Peyer's patch (tissue), 4 donors: ENCODE data around the gene RPS2. TPM values are rescaled to one million over a fixed set of nuclear protein-coding genes. Genes with fewer than 3 reads are reported as not detected.
"Not testable (repeated sequence)": the region's sequence is repeated elsewhere in the genome, so short reads cannot be mapped to it uniquely, and the experiment has no call there.

Source experiments
- DNase-seq, 3 donors: peaks; one replicate each; pipeline ENCODE4 v3.0.0-alpha.2; 2017 to 2019
- H3K27ac ChIP-seq, 4 donors: fragments of 200-600 bp; sonication (generic); one replicate each; pipeline ENCODE4 v1.5.1; 2016 to 2019
- H3K27me3 ChIP-seq, 2 donors: fragments of 200-600 bp; sonication (generic); one replicate each; pipeline ENCODE4 v1.5.1; 2019
- H3K36me3 ChIP-seq, 3 donors: fragments of 200-600 bp; sonication (generic); one replicate each; pipeline ENCODE4 v1.5.1; 2016 to 2019
- H3K4me1 ChIP-seq, 4 donors: fragments of 200-600 bp; sonication (generic); one replicate each; pipeline ENCODE4 v1.5.1; 2016 to 2019
- H3K4me3 ChIP-seq, 4 donors: fragments of 200-600 bp; sonication (generic); 1 replicate in 3 of 4; 2 replicates in 1 of 4; pipeline ENCODE4 v1.5.1; 2016 to 2019; ENCODE audit warnings: mild to moderate bottlenecking in 1 of 4
- H3K9me3 ChIP-seq, 4 donors: fragments of 200-600 bp; sonication (generic); one replicate each; pipeline ENCODE4 v1.5.1; 2016 to 2019; ENCODE audit warnings: mild to moderate bottlenecking in 1 of 4
- CTCF ChIP-seq, 6 experiments: fragments of 450-650 bp in 4 of 6; fragments of 200-600 bp in 2 of 6; sonication (generic) in 1 of 6; IDR thresholded peaks; one replicate each; pipeline ENCODE4 v1.5.1; 2017 to 2019; ENCODE audit warnings: antibody characterized with exemption in 6 of 6, mild to moderate bottlenecking in 3 of 6, moderate library complexity in 1 of 6
- POLR2A ChIP-seq, 2 donors: fragments of 450-650 bp; IDR thresholded peaks; one replicate each; pipeline ENCODE4 v1.5.1; 2017; ENCODE audit warnings: antibody characterized with exemption in 2 of 2, mild to moderate bottlenecking in 2 of 2, moderate library complexity in 2 of 2
- total RNA-seq, 4 donors: library from RNA; depleted of rRNA; stranded (reverse); fragments of >200 nt; gene quantifications; one replicate each; pipeline ENCODE4 v1.1.0, GENCODE V29; 2016

Gene RPS2
- total RNA-seq, 4 donors from 2014 or later, result 736 to 1,881 (median 1,543) TPM

- DNase-seq, result no peak
- Histone ChIP-seq H3K4me3 (peak overlapping the region; percentile 79 to 86 (median 80)), H3K27ac (peak overlapping the region in 3 of 4 donors; percentile 20 to 89 (median 84))
Measured at GRCh38 chr16:1958715-1959268, 5.8 kb downstream of the RPS2 start.

DNA sequence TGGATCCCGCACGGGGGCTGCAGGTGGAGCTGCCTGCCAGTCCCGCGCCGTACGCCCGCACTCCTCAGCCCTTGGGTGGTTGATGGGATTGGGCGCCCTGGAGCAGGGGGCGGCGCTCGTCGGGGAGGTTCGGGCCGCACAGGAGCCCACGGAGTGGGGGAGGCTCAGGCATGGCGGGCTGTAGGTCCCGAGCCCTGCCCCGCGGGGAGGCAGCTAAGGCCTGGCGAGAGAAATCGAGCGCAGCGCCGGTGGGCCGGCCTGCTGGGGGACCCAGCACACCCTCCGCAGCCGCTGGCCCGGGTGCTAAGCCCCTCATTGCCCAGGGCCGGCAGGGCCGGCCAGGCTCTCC is 6.5 kb downstream of the RPS2 start:
- DNase-seq, H3K9me3 ChIP-seq, H3K27ac ChIP-seq, H3K27me3 ChIP-seq, H3K4me3 ChIP-seq: not testable (repeated sequence)
- peaks cover 0 to 24% (median 0%) of the 10 kb centered on the region in 3 donors for H3K36me3 ChIP-seq
- H3K4me1 ChIP-seq, result peaks cover 0 to 27% (median 18%) of the 10 kb centered on the region in 4 donors

More at GRCh38 chr16:1958715-1959268, 5.8 kb downstream of the RPS2 start:
- no peak for TF ChIP-seq POLR2A (IDR thresholded peaks at IDR 0.05)
- no peak for TF ChIP-seq CTCF (IDR thresholded peaks at IDR 0.05)
- no peaks in the 10 kb centered on the region for H3K9me3 ChIP-seq
- no peaks in the 10 kb centered on the region for H3K27me3 ChIP-seq
- peaks cover 0 to 27% (median 19%) of the 10 kb centered on the region in 4 donors for H3K4me1 ChIP-seq
- peaks cover 0 to 25% (median 0%) of the 10 kb centered on the region in 3 donors for H3K36me3 ChIP-seq

DNA sequence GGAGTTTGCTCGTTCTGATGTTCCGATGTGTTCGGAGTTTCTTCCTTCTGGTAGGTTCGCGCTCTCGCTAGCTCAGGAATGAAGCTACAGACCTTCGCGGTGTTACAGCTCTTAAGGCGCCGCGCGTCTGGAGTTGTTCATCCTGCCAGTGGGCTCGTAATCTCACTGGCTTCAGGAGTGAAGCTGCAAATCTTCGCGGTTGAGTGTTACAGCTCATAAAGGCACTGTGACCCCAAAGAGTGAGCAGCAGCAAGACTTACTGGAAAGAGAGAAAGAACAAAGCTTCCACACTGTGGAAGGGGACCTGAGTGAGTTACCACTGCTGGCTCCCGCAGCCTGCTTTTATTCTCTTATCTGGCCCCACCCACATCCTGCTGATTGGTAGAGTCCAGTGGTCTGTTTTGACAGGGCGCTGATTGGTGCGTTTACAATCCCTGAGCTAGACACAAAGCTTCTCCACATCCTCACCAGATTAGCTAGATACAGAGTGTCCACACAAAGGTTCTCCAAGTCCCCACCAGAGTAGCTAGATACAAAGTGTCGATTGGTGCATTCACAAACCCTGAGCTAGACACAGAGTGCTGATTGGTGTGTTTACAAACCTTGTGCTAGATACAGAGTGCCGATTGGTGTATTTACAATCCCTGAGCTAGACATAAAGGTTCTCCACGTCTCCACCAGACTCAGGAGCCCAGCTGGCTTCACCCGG is 7.0 kb downstream of the RPS2 start:
- H3K27ac ChIP-seq, H3K9me3 ChIP-seq, H3K27me3 ChIP-seq, DNase-seq, H3K4me3 ChIP-seq: not testable (repeated sequence)
- H3K4me1 ChIP-seq, result peaks cover 0 to 22% (median 16%) of the 10 kb centered on the region in 4 donors
- H3K36me3 ChIP-seq, result peaks cover 0 to 19% (median 0%) of the 10 kb centered on the region in 3 donors

DNA sequence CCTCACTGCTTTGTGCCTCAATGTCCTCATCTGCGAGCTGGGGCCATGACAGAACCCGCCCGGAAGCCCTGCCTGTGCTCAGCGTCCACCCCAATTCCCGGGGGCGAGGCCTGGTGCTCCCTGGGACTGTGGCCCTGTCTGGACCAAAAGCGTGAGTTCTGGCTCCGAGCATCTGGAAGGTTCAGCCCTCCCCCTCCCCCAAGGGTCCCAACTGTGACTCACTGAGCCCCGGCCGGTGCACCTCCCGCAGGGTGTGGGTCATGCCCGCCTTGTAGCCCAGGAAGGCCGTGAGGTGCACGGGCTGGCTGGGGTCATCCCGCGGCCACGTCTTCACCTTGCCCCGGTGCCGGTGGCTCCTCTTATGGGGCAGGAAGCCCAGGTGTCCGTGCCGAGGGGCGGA is 10.9 kb downstream of the RPS2 start:
- H3K36me3 ChIP-seq, result no peaks in the 10 kb centered on the region
- no peaks in the 10 kb centered on the region for H3K27me3 ChIP-seq
- no peaks in the 10 kb centered on the region for H3K9me3 ChIP-seq
- H3K4me1 ChIP-seq, result peaks cover 0 to under 1% (median under 1%) of the 10 kb centered on the region in 4 donors
- TF ChIP-seq POLR2A (IDR thresholded peaks at IDR 0.05) (no peak), CTCF (IDR thresholded peaks at IDR 0.05) (no peak)
- H3K4me3 ChIP-seq, result no peak overlapping the region
- H3K27ac ChIP-seq, result no peak overlapping the region
- DNase-seq, result no peak

- Histone ChIP-seq H3K4me3 (no peak overlapping the region), H3K27me3 (no peaks in the 10 kb centered on the region), H3K36me3 (no peaks in the 10 kb centered on the region), H3K9me3 (no peaks in the 10 kb centered on the region), H3K27ac (no peak overlapping the region), H3K4me1 (no peaks in the 10 kb centered on the region)
- no peak for TF ChIP-seq POLR2A (IDR thresholded peaks at IDR 0.05)
- TF ChIP-seq CTCF (IDR thresholded peaks at IDR 0.05), result no peak
- DNase-seq, result no peak
Measured at GRCh38 chr16:1950559-1950958, 14.1 kb downstream of the RPS2 start.

- no peaks in the 10 kb centered on the region for H3K27me3 ChIP-seq
- TF ChIP-seq CTCF (IDR thresholded peaks at IDR 0.05), result no peak
- TF ChIP-seq POLR2A (IDR thresholded peaks at IDR 0.05), result no peak
- no peak for DNase-seq
Measured at GRCh38 chr16:1950047-1950446, 14.6 kb downstream of the RPS2 start.

More at GRCh38 chr16:1950047-1950446, 14.6 kb downstream of the RPS2 start:
- Histone ChIP-seq H3K4me1 (no peaks in the 10 kb centered on the region), H3K27ac (no peak overlapping the region), H3K36me3 (no peaks in the 10 kb centered on the region), H3K4me3 (no peak overlapping the region), H3K9me3 (no peaks in the 10 kb centered on the region)
